Dendritic cell treated with granulocyte-macrophage colony-stimulating factor and Interleukin-4, amounts not matched to agents 40 ng/mL and 50 ng/mL, for 4 days (primary cell): Measurements from ENCODE around the gene MRAP2.
"Not testable (repeated sequence)": the region's sequence is repeated elsewhere in the genome, so short reads cannot be mapped to it uniquely, and the experiment has no call there.

Experiments used
- H3K27ac Mint-ChIP-seq: one replicate; pipeline ENCODE4 v1.8.0; 2022; ENCODE audit warnings: mild to moderate bottlenecking, mixed read lengths
- H3K27me3 Mint-ChIP-seq: one replicate; pipeline ENCODE4 v1.8.0; 2022; ENCODE audit warnings: mild to moderate bottlenecking, mixed read lengths
- H3K36me3 Mint-ChIP-seq: one replicate; pipeline ENCODE4 v1.8.0; 2022; ENCODE audit warnings: low read depth, mixed read lengths
- H3K4me1 Mint-ChIP-seq: one replicate; pipeline ENCODE4 v1.8.0; 2022; ENCODE audit warnings: low read depth, mixed read lengths
- H3K4me3 Mint-ChIP-seq: one replicate; pipeline ENCODE4 v1.8.0; 2022; ENCODE audit warnings: mild to moderate bottlenecking, moderate library complexity, mixed read lengths
- H3K9me3 Mint-ChIP-seq: one replicate; pipeline ENCODE4 v1.8.0; 2022; ENCODE audit warnings: mixed read lengths
- intact Hi-C: fragments of 100-400 bp; cut with micrococcal nuclease; formaldehyde crosslinking; loops from one replicate; pipeline ENCODE4 v1.15.0; 2022

Gene MRAP2

DNA sequence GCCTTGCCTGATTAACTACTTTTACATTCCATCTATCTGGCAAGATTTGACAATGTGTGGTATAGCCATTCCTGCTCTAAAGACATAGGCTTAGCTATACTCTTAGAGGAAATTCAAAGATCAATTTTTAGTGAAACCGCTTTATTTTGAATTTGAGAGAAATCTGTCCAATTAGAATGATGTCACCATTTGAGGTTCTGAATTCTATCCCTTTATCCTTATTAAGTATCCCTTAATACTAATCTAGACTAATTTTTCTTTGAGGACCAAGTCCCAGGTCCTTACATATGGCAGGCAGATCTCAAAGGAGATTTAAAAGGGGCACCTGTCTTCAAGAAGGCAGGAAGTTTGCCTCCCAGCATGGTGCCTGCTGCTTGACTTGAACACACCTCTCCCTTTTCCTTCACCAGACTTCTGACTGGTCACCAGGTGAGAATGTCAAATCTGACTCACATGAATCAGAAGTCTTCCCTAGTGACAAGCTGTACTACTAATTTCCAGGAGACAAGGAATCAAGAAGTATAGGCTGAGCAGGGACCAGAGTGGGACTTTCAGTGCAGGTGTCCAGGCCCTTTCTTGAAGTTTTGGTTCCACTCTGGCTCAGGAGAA, 15.0 kb upstream of the MRAP2 start:
- no peak overlapping the region for H3K27ac Mint-ChIP-seq
- intact Hi-C loops, result no loop called here

DNA sequence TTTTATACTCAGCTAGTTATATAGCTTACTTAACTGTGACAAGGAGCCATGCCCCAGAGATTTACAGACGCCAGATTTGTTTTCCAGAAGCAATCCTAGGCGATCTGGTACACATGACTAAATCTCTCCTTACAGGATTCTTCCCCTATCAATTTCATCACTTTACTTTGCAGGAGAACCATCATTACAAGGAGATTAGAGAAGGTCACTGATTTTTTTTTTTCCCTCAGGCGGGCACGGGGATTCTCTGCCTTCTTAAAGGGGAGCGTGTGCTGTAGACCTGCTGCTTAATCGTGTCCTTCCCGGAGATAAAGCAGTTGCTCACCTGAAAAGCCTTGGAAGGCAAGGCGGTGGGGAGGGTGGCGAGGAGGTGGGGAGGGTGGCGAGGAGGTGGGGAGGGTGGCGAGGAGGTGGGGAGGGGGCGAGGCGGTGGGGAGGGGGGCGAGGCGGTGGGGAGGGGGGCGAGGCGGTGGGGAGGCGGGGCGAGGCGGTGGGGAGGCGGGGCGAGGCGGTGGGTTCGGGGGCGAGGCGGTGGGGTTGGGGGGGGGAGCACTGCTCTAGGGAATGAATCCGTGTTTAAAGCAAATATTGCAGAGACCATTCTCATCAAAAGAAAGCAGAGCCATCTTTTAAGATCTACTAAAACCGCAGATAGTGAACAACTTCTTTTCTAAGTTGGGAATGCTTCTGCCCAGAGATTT, 14.3 kb upstream of the MRAP2 start:
- no peaks in the 10 kb centered on the region for H3K4me1 Mint-ChIP-seq
- no peak overlapping the region for H3K27ac Mint-ChIP-seq
- H3K9me3 Mint-ChIP-seq, result no peaks in the 10 kb centered on the region
- no peaks in the 10 kb centered on the region for H3K27me3 Mint-ChIP-seq
- H3K4me3 Mint-ChIP-seq, result no peak overlapping the region
- H3K36me3 Mint-ChIP-seq, result no peaks in the 10 kb centered on the region
- intact Hi-C loops, result no loop called here

More for the DNA sequence above, 15.0 kb upstream of the MRAP2 start:
- no peaks in the 10 kb centered on the region for H3K9me3 Mint-ChIP-seq
- no peaks in the 10 kb centered on the region for H3K4me1 Mint-ChIP-seq
- no peak overlapping the region for H3K4me3 Mint-ChIP-seq
- H3K27me3 Mint-ChIP-seq, result no peaks in the 10 kb centered on the region
- no peaks in the 10 kb centered on the region for H3K36me3 Mint-ChIP-seq

DNA sequence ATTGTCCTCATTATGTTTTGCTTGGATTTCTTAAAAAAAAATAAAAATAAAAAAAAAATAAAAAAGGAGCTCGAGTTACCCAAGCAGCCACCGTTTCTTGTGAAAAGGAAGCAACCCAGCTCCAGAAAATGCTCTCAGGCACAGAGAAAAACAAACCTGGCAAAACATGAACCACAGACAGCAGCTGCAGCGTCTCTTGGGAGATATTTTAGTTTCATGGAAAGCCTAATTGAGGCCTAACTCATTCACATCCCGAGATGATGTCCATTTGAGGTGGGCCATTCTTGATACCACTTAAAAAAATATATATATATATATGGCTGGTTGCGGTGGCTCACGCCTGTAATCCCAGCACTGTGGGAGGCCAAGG, 13.7 kb upstream of the MRAP2 start:
- Mint-ChIP-seq H3K9me3 (peaks cover under 1% of the 10 kb centered on the region), H3K36me3 (no peaks in the 10 kb centered on the region), H3K27ac (no peak overlapping the region), H3K27me3 (no peaks in the 10 kb centered on the region), H3K4me3 (no peak overlapping the region), H3K4me1 (no peaks in the 10 kb centered on the region)
- intact Hi-C loops, result no loop called here

DNA sequence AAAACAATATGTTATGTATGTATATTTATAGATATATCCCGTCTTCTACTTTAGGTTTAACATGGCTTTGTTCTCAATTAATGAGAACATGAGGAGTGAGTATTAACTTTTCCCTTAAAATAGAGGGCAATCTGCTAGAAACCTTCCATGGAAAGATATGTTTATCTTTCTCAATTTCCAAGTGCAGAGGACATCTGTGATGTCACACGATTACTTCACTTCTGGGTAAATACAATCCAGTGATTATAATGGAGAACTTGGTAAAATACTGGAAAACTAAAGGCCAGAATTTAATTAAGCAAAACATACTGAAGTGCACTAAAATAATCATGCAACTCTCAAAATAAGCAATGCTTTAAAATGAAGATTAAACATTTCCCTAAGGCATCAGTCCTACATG, 11.9 kb upstream of the MRAP2 start:
- H3K4me3 Mint-ChIP-seq, result no peak overlapping the region

DNA sequence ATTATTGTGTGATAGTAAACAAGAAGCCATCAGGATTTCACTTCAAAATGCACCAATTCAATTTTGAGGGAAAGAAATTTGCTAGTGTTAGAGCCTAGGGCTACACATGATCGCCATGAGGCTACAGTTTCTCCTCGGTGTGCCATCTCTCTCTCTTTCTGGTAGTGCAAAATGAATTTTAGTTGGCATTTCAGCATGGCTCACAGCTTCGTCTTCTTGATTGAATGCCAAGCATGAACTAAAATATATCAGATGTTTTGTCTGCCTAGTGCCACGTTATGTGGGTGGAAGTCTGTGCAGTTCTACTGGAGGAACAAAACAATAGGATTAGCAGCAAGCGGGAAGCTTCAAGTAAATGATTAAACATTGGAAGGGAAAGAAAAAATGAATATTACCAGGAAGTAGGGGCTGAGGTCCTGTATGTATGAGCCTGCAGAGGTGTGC, 6.8 kb upstream of the MRAP2 start:
- Mint-ChIP-seq H3K27me3 (no peaks in the 10 kb centered on the region), H3K27ac (no peak overlapping the region), H3K9me3 (peaks cover 8% of the 10 kb centered on the region), H3K36me3 (no peaks in the 10 kb centered on the region), H3K4me1 (no peaks in the 10 kb centered on the region), H3K4me3 (no peak overlapping the region)
- intact Hi-C loops, result no loop called here

More for the DNA sequence above, 11.9 kb upstream of the MRAP2 start:
- intact Hi-C loops, result no loop called here
- Mint-ChIP-seq H3K27ac (no peak overlapping the region), H3K9me3 (peaks cover 8% of the 10 kb centered on the region), H3K36me3 (no peaks in the 10 kb centered on the region), H3K27me3 (no peaks in the 10 kb centered on the region), H3K4me1 (no peaks in the 10 kb centered on the region)

DNA sequence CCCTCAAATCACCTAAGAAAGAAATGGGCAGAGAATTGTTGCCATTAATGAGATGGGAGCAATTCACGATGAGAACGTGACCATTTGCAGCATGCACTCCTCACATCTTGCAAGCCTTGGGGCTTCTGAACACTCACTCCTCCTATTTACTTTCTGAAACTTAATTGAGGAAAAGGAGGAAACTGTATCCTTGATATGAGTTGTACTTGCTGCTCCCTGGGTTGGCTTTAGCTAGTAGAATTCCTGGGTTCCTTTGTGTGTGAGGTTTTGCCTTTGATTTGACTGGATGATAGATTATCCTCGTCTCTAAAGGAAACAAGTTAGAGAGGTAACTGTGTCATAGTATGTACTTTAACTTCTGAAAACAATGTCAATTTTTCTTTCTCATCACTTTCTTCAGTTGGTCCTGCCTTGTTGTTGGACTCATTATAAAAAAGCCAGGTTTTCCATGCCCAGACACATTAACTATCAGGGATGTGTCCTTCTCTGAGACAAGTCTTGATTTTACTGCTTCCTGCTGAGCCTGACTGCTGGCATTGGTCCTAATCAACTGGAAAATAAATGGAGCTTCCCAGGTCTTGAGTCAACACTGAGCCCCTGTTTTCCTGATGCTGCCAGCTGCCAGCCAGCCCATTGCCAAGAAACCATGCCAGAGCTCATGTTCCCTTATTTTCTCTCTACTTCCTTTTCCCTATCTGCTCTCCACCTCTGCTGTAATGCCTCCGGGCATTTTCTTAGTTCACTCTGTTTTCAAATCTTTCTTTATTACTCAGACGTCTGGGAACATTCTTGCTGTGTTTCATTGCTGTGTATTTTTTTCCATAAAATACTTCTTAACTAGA, 6.0 kb upstream of the MRAP2 start:
- no peak overlapping the region for H3K4me3 Mint-ChIP-seq
- H3K9me3 Mint-ChIP-seq, result peaks cover 8% of the 10 kb centered on the region
- intact Hi-C loops, result no loop called here
- H3K4me1 Mint-ChIP-seq, result no peaks in the 10 kb centered on the region
- peaks cover 7% of the 10 kb centered on the region for H3K27me3 Mint-ChIP-seq
- H3K27ac Mint-ChIP-seq, result no peak overlapping the region
- no peaks in the 10 kb centered on the region for H3K36me3 Mint-ChIP-seq

DNA sequence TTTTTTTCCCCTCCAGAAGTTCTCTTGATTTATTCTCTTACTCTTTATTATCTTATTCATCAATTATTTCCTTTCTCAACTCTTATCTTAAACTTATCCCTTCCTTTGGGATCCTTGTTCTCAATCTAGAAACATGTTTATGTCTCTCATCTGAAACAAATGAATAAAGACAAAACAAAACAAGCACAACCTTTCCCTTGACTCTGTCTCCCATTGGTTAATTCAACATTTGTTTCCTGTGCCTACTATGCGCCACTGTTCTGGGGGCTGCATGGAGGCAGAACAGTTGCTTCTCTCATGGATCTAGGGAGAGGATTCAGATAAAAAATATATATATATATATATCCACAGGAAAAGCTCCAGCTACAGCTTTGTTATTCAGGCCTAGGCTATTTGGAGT, 5.2 kb upstream of the MRAP2 start:
- Mint-ChIP-seq H3K36me3 (no peaks in the 10 kb centered on the region), H3K4me1 (no peaks in the 10 kb centered on the region), H3K27ac (no peak overlapping the region), H3K9me3 (peaks cover 8% of the 10 kb centered on the region), H3K4me3 (no peak overlapping the region), H3K27me3 (peaks cover 14% of the 10 kb centered on the region)
- intact Hi-C loops, result no loop called here

DNA sequence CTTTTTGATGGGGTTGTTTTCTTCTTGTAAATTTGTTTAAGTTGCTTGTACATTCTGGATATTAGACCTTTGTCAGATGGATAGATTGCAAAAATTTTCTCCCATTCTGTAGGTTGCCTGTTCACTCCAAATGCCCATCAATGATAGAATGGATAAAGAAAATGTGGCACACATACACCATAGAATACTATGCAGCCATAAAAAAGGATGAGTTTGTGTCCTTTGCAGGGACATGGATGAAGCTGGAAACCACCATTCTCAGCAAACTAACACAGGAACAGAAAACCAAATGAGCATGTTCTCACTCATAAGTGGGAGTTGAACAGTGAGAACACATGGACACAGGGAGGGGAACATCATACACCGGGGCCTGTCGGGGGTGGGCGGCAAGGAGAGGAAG, 1.6 kb upstream of the MRAP2 start:
- H3K4me3 Mint-ChIP-seq, intact Hi-C loops, H3K4me1 Mint-ChIP-seq, H3K27ac Mint-ChIP-seq, H3K9me3 Mint-ChIP-seq, H3K36me3 Mint-ChIP-seq: not testable (repeated sequence)
- H3K27me3 Mint-ChIP-seq, result peaks cover 38% of the 10 kb centered on the region

DNA sequence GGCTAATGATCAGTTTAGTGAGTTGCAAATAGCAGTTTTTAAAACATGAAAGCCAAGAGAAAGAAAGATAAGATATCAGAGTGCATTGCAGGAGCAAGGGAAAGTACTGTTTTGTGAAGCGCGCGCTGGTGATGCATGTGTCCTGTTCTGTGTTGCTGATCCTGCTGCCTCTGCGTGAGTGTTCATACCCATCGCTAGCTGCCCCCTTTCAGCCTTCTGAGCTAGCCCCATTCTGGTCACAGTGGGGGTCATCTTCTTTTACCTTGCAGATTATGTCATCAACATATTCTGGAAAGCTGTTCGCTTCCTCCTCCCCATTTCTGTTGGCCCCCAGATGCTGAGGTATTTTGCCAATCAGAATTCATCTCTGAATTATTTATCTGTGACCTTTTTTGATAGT, 1.9 kb downstream of the MRAP2 start:
- Mint-ChIP-seq H3K27me3 (peaks cover 38% of the 10 kb centered on the region), H3K4me1 (no peaks in the 10 kb centered on the region), H3K36me3 (no peaks in the 10 kb centered on the region), H3K9me3 (peaks cover 17% of the 10 kb centered on the region), H3K4me3 (no peak overlapping the region), H3K27ac (no peak overlapping the region)
- intact Hi-C loops, result no loop called here

DNA sequence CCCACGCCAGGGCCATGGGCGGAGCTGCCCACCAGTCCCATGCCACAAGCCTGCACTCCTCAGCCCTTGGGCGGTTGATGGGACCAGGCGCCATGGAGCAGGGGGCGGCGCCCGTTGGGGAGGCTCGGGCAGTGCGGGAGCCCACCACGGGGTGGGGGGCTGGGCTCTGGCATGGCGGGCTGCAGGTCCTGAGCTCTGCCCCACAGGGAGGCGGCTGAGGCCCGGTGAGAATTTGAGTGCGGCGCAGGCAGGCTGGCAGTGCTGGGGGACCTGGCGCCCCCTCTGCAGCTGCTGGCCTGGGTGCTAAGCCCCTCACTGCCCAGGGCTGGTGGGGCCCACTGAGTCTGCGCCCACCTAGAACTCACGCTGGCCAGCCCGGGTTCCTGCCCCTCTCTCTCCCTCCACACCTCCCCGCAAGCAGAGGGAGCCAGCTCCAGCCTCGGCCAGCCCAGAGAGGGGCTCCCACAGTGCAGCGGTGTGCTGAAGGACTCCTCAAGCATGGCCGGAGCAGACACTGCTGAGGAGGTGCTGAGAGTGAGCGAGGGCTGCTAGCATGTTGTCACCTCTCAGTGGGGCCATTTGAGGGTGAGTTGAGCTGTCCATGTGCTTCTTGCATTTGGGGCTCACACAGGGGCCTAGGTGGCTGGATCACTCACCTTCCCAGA, 4.0 kb downstream of the MRAP2 start:
- H3K4me3 Mint-ChIP-seq, result no peak overlapping the region
- H3K27me3 Mint-ChIP-seq, result peaks cover 31% of the 10 kb centered on the region
- intact Hi-C loops, result no loop called here

DNA sequence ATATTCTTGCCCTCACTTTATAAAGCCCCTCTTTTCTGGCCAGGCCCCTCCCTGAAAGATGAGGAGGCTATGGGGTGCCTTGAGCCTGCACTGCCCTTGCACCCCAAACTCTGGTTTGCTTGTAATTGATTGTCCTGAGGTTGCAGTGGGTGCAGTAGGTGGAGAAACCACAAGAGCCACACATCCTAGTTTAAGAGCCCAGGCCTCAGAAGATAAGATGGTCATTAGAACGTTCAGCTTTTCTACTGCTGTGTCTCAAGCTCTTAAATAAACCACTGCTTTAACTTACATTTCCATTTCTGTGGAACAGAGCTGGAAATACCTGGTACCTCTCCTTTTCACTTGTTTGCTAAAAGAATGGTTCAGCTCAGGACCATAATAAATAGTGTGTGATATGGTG, 9.0 kb downstream of the MRAP2 start:
- peaks cover 23% of the 10 kb centered on the region for H3K9me3 Mint-ChIP-seq
- H3K27me3 Mint-ChIP-seq, result no peaks in the 10 kb centered on the region
- no peak overlapping the region for H3K4me3 Mint-ChIP-seq
- no peaks in the 10 kb centered on the region for H3K36me3 Mint-ChIP-seq
- intact Hi-C loops, result no loop called here
- H3K4me1 Mint-ChIP-seq, result no peaks in the 10 kb centered on the region
- no peak overlapping the region for H3K27ac Mint-ChIP-seq

More for the DNA sequence above, 4.0 kb downstream of the MRAP2 start:
- Mint-ChIP-seq H3K36me3 (no peaks in the 10 kb centered on the region), H3K4me1 (no peaks in the 10 kb centered on the region), H3K27ac (no peak overlapping the region), H3K9me3 (peaks cover 24% of the 10 kb centered on the region)

DNA sequence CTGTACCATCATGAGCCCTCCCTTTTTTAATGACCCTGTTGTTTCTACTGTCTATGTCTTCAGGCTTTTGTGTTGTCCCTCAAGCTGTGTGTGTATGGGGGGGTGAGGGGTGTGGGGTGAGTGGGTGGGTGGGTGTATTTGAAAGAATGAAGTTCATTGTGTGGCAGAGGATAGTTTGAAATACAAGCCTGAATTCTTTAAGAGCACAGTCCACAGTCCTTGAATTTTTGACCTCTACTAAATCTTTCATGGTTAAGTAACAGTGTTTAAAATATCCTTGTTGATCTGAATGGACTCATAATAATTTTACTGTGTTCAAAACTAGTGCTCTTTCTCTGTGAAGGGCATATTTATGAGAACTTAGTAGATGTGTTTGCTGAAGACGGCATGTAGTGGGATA, 10.0 kb downstream of the MRAP2 start:
- Mint-ChIP-seq H3K9me3 (peaks cover 14% of the 10 kb centered on the region), H3K4me1 (no peaks in the 10 kb centered on the region), H3K4me3 (no peak overlapping the region), H3K27ac (no peak overlapping the region), H3K36me3 (no peaks in the 10 kb centered on the region), H3K27me3 (no peaks in the 10 kb centered on the region)
- intact Hi-C loops, result no loop called here

DNA sequence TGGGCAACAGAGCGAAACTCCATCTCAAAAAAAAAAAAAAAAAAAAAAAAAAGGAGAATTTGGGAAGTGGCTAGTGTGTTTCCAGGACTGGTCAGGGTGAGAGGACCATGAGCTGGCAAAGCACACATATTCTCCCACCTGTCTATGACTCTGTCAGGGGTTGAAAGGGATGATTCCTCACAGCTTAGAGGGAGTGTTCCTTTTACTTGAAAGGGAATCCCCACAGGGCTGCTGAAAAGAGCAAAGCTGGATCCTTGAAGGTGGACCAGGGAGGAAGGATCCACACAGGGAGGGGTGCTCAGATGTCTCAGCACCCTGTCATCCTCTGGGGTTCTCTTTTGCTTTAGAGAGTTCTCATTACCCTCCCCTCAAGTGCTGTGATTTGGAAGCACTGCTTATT, 13.2 kb downstream of the MRAP2 start:
- H3K9me3 Mint-ChIP-seq, result no peaks in the 10 kb centered on the region

DNA sequence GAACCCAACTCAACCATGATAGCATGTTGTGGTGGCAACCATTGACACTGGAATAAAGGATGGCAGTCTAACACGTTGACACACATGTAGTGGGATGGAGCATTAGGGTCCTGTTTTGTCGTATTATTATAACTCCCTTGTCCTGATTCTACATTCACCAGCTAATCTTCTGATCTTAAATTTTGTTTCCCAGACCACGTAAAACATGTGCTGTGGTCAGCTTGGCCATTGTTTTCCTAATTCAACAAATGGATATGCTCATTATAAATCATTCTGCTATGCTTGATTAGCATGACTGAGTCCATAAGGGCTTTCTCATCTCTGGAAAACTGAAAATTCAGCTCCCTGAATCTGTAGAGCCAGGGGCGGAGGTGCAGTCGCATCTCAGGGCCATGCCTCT, 15.0 kb downstream of the MRAP2 start:
- no peak overlapping the region for H3K4me3 Mint-ChIP-seq
- H3K27ac Mint-ChIP-seq, result no peak overlapping the region
- intact Hi-C loops, result no loop called here
- H3K36me3 Mint-ChIP-seq, result no peaks in the 10 kb centered on the region
- H3K4me1 Mint-ChIP-seq, result no peaks in the 10 kb centered on the region
- no peaks in the 10 kb centered on the region for H3K27me3 Mint-ChIP-seq
- H3K9me3 Mint-ChIP-seq, result no peaks in the 10 kb centered on the region

More for the DNA sequence above, 13.2 kb downstream of the MRAP2 start:
- H3K27me3 Mint-ChIP-seq, result no peaks in the 10 kb centered on the region
- H3K36me3 Mint-ChIP-seq, result no peaks in the 10 kb centered on the region
- H3K4me3 Mint-ChIP-seq, result no peak overlapping the region
- H3K27ac Mint-ChIP-seq, result no peak overlapping the region
- H3K4me1 Mint-ChIP-seq, result no peaks in the 10 kb centered on the region
- intact Hi-C loops, result no loop called here
